K562 (cell line): ENCODE data around the gene LPAR4. TPM values are rescaled to one million over a fixed set of nuclear protein-coding genes. Genes with fewer than 3 reads are reported as not detected.

Experiments
- ATAC-seq: fragments of 200-7000 bp; cut with Tn5 transposase; 3 replicates; pipeline ENCODE4 v1.9.1; 2020; ENCODE audit warnings: moderate library complexity
- BruUV-seq: library from RNA; stranded (reverse); fragments of 400-500 nt; replicated peaks from 2 replicates; lab custom pipeline; 2021; lab: Mats Ljungman, UMichigan
- CTCF ChIA-PET: fragments of 300-600 bp; formaldehyde crosslinking; extraction: SDS; loops from one replicate; lab custom pipeline; 2021; ENCODE audit warnings: low intra/inter-chr PET ratio; lab: Yijun Ruan, JAX
- POLR2A ChIA-PET: fragments of 300-600, 350-650 bp; sonication (Branson Sonifier 250); formaldehyde crosslinking; extraction: SDS; loops from one replicate; lab custom pipeline; 2021; ENCODE audit warnings: antibody characterized with exemption, inconsistent platforms; lab: Yijun Ruan, JAX
- DNase-seq, 4 experiments: peaks; one replicate each; pipeline versions ENCODE4 v3.0.0 to v3.0.0-alpha.2; 2011 to 2018; ENCODE audit warnings: low spot score in 3 of 4, mixed read lengths in 3 of 4; ENCODE audit errors: extremely low read depth in 1 of 4
- FAIRE-seq: peaks from 2 replicates; lab custom pipeline; 2011; peaks lifted over from hg19 to GRCh38; lab: Jason Lieb, UNC
- H2AFZ ChIP-seq: 2 replicates; pipeline ENCODE4 v1.6.0; 2011; ENCODE audit warnings: low read depth, low read length, control low read depth, inconsistent platforms
- H3K27ac ChIP-seq: fragments of 200-600 bp; 3 replicates; pipeline ENCODE4 v1.8.0; 2011; ENCODE audit warnings: low read depth, mild to moderate bottlenecking, control low read depth, inconsistent platforms, low read length, moderate library complexity, mixed read lengths; ENCODE audit errors: extremely low read depth
- H3K27me3 ChIP-seq, 2 experiments: fragments of 300-600 bp in 1 of 2; 2 replicates in 1 of 2; 3 replicates in 1 of 2; pipeline versions ENCODE4 v1.6.0 to v1.8.0; 2011; ENCODE audit warnings: inconsistent platforms in 2 of 2, low read length in 2 of 2, mild to moderate bottlenecking in 1 of 2, mixed read lengths in 1 of 2, moderate library complexity in 1 of 2; ENCODE audit not compliant: control insufficient read depth in 2 of 2, insufficient read depth in 2 of 2
- H3K36me3 ChIP-seq: fragments of 300-600 bp; 3 replicates; pipeline ENCODE4 v1.8.0; 2011; ENCODE audit warnings: mild to moderate bottlenecking, low read length, inconsistent platforms; ENCODE audit not compliant: control insufficient read depth, insufficient read depth
- H3K4me1 ChIP-seq, 2 experiments: fragments of 200-600 bp in 1 of 2; replicated peaks in 1 of 2; 2 replicates in 1 of 2; 3 replicates in 1 of 2; pipeline versions ENCODE4 v1.5.1 to v1.8.0; 2011; ENCODE audit warnings: inconsistent platforms in 2 of 2, low read length in 2 of 2, mild to moderate bottlenecking in 1 of 2, mixed read lengths in 1 of 2, moderate library complexity in 1 of 2; ENCODE audit not compliant: control insufficient read depth in 2 of 2, insufficient read depth in 2 of 2
- H3K4me2 ChIP-seq: 2 replicates; pipeline ENCODE4 v1.6.1; 2011; ENCODE audit warnings: low read length, control low read depth, inconsistent platforms, mixed read lengths; ENCODE audit not compliant: insufficient read depth
- H3K4me3 ChIP-seq: fragments of 200-600 bp; sonication (generic), shearing (Covaris generic); 2 replicates; pipeline ENCODE4 v1.5.1; 2016; ENCODE audit warnings: control low read depth, inconsistent platforms
- H3K79me2 ChIP-seq: fragments of 200-600 bp; 3 replicates; pipeline ENCODE4 v1.8.0; 2011; ENCODE audit warnings: low read length, inconsistent platforms; ENCODE audit not compliant: control insufficient read depth, insufficient read depth
- H3K9ac ChIP-seq, 2 experiments: 2 replicates each; pipeline versions ENCODE4 v1.6.0 to v1.6.1; 2011; ENCODE audit warnings: low read depth in 2 of 2, low read length in 2 of 2, control low read depth in 1 of 2, inconsistent platforms in 1 of 2, mild to moderate bottlenecking in 1 of 2, mixed read lengths in 1 of 2; ENCODE audit not compliant: insufficient read depth in 1 of 2
- H3K9me1 ChIP-seq: one replicate; pipeline ENCODE4 v1.6.0; 2011; ENCODE audit warnings: inconsistent platforms, mild to moderate bottlenecking, low read length, moderate library complexity; ENCODE audit not compliant: control insufficient read depth, insufficient read depth
- H3K9me3 ChIP-seq: replicated peaks from 2 replicates; pipeline ENCODE4 v1.5.1; 2011; ENCODE audit warnings: low read depth, low read length, inconsistent platforms; ENCODE audit not compliant: control insufficient read depth, insufficient read depth
- H4K20me1 ChIP-seq: replicated peaks from 2 replicates; pipeline ENCODE4 v1.6.1; 2011; ENCODE audit warnings: low read length, inconsistent platforms, mixed read lengths; ENCODE audit not compliant: control insufficient read depth, insufficient read depth
- BCL6 ChIP-seq: fragments of 250-450 bp; sonication (Bioruptor Pico); IDR thresholded peaks from 2 replicates; pipeline ENCODE4 v1.4.0; 2020
- CEBPB ChIP-seq: fragments of 450-650 bp; IDR thresholded peaks from 2 replicates; pipeline ENCODE4 v1.6.1; 2016; ENCODE audit warnings: missing genetic modification characterization, missing compliant biosample characterization
- HNRNPK ChIP-seq: fragments of 200-400 bp; formaldehyde crosslinking; IDR thresholded peaks from one replicate; pipeline ENCODE4 v1.6.1; 2018; ENCODE audit warnings: mild to moderate bottlenecking, low read depth, low read length; ENCODE audit not compliant: poor library complexity, severe bottlenecking
- KAT2B ChIP-seq: IDR thresholded peaks from one replicate; pipeline ENCODE4 v1.6.1; 2012; ENCODE audit warnings: low read depth, mild to moderate bottlenecking, control low read depth, inconsistent platforms, low read length, moderate library complexity
- SIRT6 ChIP-seq: IDR thresholded peaks from one replicate; pipeline ENCODE4 v1.6.1; 2012; ENCODE audit warnings: low read depth, mild to moderate bottlenecking, control low read depth, inconsistent platforms, low read length, moderate library complexity
- TCFL5 ChIP-seq: fragments of 250-450 bp; sonication (Bioruptor Pico); conservative IDR thresholded peaks from 2 replicates; pipeline ENCODE4 v1.6.1; 2021; ENCODE audit warnings: mild to moderate bottlenecking, moderate library complexity, matching md5 sums
- THAP7 ChIP-seq: fragments of 250-450 bp; sonication (Bioruptor Pico); IDR thresholded peaks from 2 replicates; pipeline ENCODE4 v1.5.0; 2021
- ZC3H11A ChIP-seq: IDR thresholded peaks from 2 replicates; pipeline ENCODE4 v1.6.1; 2012; ENCODE audit warnings: low read depth, low read length, improper control_type of control experiment
- ZFP36 ChIP-seq: fragments of 150-350 bp; IDR thresholded peaks from 2 replicates; pipeline ENCODE4 v1.6.1; 2018; ENCODE audit warnings: low read length, low read depth; ENCODE audit not compliant: partially characterized antibody
- ZNF444 ChIP-seq: fragments of 250-450 bp; sonication (Bioruptor Pico); IDR thresholded peaks from 2 replicates; pipeline ENCODE4 v1.4.0; 2020; ENCODE audit warnings: mild to moderate bottlenecking, moderate library complexity
- ZNF445 ChIP-seq: fragments of 250-450 bp; sonication (Bioruptor Pico); IDR thresholded peaks from 2 replicates; pipeline ENCODE4 v1.4.0; 2020; ENCODE audit warnings: low read depth, mild to moderate bottlenecking, moderate library complexity
- ZNF830 ChIP-seq: fragments of 250-450 bp; sonication (Bioruptor Pico); IDR thresholded peaks from 2 replicates; pipeline ENCODE4 v1.5.0; 2021; ENCODE audit warnings: mild to moderate bottlenecking
- WGBS: fragments of 100-300 bp; shearing (Covaris generic); methylation state at CpG from one replicate; pipeline ENCODE4 v1.1.6; 2016; ENCODE audit warnings: low coverage, mixed read lengths; ENCODE audit not compliant: insufficient coverage; ENCODE audit errors: missing lambda C conversion rate; 5-methylcytosine and 5-hydroxymethylcytosine counted together
- in situ Hi-C: fragments of 300-500 bp; cut with MboI; formaldehyde crosslinking; loops from 4 replicates; pipeline ENCODE4 v1.15.0; 2018; ENCODE audit warnings: inconsistent platforms, mixed read lengths
- intact Hi-C: fragments of 100-400 bp; cut with micrococcal nuclease; formaldehyde crosslinking; loops from 2 replicates; pipeline ENCODE4 v1.14.2; 2022
- polyA plus RNA-seq, 8 experiments: library from polyadenylated mRNA; depleted of rRNA in 4 of 8; stranded (reverse) in 5 of 8; unstranded in 3 of 8; fragments of >200 nt; fragmentation: Nextera tagmentation in 2 of 8; fragmentation: Illumina TruSeq in 1 of 8; extraction: Ambion mirVana in 2 of 8; extraction: Trizol in 1 of 8; gene quantifications; 2 replicates each; pipeline versions ENCODE4 v1.2.1 to v1.2.3, GENCODE V29; 2011 to 2014; ENCODE audit warnings: inconsistent platforms in 1 of 8, missing spikeins in 1 of 8
- total RNA-seq, 7 experiments: library from RNA; depleted of rRNA in 6 of 7; stranded (reverse); fragments of >200 nt in 6 of 7; fragmentation: Illumina TruSeq in 2 of 7; extraction: Trizol in 2 of 7; gene quantifications; 2 replicates each; pipeline versions ENCODE4 v1.2.1 to v1.2.3, GENCODE V29; 2011 to 2021; ENCODE audit warnings: low replicate concordance in 1 of 7

LPAR4 gene
- total and polyA plus RNA-seq, 9 of the 15 experiments (the other 6 are each of a cell fraction or from before 2014, with no cell fraction given): not detected

- WGBS: 0% methylated on average over 1 of the region's 1 CpG
- no TSS peak for BruUV-seq
- CTCF ChIA-PET: no interaction called here
Observed at GRCh38 chrX:78710171-78710570, 37.3 kb upstream of the LPAR4 start.

More at GRCh38 chrX:78710171-78710570, 37.3 kb upstream of the LPAR4 start:
- no peak overlapping the region for H2AFZ ChIP-seq
- intact Hi-C loops: no loop called here
- FAIRE-seq (no peak), ATAC-seq (no peak), DNase-seq (no peak)
- POLR2A ChIA-PET: no interaction called here
- no peak for TF ChIP-seq KAT2B
- TF ChIP-seq ZNF830 (CRISPR knock-in tag): no peak
- TF ChIP-seq BCL6 (CRISPR knock-in tag): no peak
- TF ChIP-seq HNRNPK: no peak
- no peak for TF ChIP-seq CEBPB (tag)
- no peak for TF ChIP-seq TCFL5 (CRISPR knock-in tag)
- TF ChIP-seq ZC3H11A: no peak
- no peak for TF ChIP-seq ZNF444 (CRISPR knock-in tag)
- no peak for TF ChIP-seq THAP7 (CRISPR knock-in tag)
- TF ChIP-seq ZFP36: no peak
- TF ChIP-seq ZNF445: no peak
- TF ChIP-seq SIRT6: no peak
- H4K20me1 ChIP-seq: no peaks in the 10 kb centered on the region
- no peaks in the 10 kb centered on the region for H3K9me3 ChIP-seq
- no peak overlapping the region for H3K27ac ChIP-seq
- H3K9ac ChIP-seq: no peak overlapping the region
- no peak overlapping the region for H3K4me2 ChIP-seq
- in situ Hi-C loops: no loop called here
- H3K79me2 ChIP-seq: no peaks in the 10 kb centered on the region
- no peak overlapping the region for H3K4me3 ChIP-seq
- no peaks in the 10 kb centered on the region for H3K36me3 ChIP-seq
- H3K27me3 ChIP-seq: no peaks in the 10 kb centered on the region
- H3K4me1 ChIP-seq: no peaks in the 10 kb centered on the region
- no peaks in the 10 kb centered on the region for H3K9me1 ChIP-seq
